HG02852 (cell line): ENCODE results near the gene BPIFA1.

ENCODE experiments used
- ATAC-seq: cut with Tn5 transposase; IDR thresholded peaks from one replicate; pipeline ENCODE4 v1.9.1; 2021; ENCODE audit warnings: mild to moderate bottlenecking, moderate library complexity; ENCODE audit not compliant: unreplicated experiment

BPIFA1 gene

DNA sequence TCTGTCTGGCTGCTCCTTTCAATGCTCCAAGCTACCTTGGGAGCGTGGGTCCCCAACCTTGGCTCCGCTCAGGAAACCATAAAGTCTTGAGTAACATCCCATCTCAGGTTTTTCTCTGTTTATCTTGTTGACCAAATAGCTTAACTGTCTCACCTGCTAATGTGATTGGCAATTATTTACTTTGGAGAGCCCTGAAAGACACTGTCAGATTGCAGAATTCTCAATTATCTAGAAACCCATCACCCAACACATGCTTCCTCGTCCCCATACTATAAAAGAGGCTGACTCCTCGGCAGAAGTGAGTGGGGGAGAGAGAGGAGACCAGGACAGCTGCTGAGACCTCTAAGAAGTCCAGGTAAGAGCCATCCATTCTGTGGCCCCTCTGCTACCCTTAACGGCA lies at the start of gene BPIFA1:
BPIFA1 (plus strand) TSS at position 301 of the 400 bp plus-strand sequence. CDS start 1,716 bp downstream, outside the sequence.
- ATAC-seq, result no peak

DNA sequence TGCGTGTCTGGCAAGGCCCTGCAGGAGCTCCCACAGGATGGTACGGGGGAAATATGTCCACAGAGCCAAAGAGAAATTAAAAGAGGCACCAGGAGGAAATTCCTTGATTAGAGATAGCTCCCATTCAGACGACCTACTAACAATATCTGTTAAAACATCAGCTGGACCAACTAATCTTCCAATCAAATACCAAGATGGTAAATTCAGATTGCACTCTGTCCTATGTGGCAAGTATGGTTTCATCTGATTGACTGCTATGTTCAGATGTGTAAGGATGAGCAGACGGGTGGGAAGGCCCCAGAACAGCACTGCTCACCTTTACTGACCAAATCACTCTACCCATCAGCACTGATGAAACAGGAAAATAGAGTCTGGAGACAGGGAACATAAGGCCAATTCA lies 48.3 kb upstream of the BPIFA1 start:
- no peak for ATAC-seq

DNA sequence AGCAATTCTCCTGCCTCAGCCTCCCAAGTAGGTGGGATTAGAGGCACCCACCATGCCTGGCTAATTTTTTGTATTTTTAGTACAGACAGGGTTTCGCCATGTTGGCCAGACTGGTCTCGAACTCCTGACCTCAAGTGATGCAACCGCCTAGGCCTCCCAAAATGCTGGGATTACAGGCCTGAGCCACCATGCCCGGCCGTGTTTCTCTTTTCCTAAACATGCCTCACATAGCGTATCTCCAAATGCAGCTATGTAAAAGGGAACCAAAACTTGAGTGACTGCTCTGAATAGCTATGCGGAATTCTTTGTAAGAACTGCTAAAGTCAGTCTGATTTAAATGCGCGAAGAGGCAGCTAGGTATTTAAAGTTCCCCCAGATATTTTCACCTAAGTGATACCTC lies 47.4 kb upstream of the BPIFA1 start:
- no peak for ATAC-seq

DNA sequence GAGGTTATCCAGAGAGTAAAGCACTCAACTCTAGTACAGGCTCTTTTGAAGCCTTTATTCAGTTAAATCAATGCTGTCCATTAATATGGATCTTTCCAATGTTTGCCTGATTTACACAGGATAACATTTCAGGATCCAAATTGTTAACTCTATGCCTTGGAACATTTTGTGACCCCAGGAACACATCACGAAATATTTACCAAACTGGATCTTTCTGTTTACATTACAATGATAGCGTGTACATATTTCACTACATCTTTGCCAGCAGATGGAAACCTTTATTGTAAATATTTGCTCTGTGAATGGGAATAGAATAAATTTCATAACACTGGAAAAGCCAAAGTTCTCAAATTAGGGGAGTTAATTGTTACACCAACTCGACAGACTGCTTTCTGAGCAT lies 44.3 kb upstream of the BPIFA1 start:
- ATAC-seq, result no peak

DNA sequence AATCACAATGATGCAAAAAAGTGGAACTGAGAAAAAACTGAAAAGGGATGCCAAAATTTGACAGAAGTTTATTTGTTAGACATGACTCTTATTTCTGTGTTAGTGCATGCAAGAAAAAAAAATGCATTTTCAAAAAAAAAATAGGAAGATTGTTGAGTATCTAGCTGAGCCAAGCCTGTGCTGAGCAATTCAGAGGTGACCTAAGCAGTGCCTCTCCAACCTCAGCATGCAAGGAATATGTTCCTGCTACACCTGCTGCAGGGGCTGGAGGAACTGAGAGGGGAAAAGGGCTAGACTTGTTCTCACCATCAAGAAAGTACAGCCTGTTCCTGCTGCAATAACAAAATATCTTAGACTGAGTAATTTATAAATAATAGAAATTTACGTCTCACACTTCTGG lies 43.8 kb upstream of the BPIFA1 start:
- ATAC-seq, result no peak

DNA sequence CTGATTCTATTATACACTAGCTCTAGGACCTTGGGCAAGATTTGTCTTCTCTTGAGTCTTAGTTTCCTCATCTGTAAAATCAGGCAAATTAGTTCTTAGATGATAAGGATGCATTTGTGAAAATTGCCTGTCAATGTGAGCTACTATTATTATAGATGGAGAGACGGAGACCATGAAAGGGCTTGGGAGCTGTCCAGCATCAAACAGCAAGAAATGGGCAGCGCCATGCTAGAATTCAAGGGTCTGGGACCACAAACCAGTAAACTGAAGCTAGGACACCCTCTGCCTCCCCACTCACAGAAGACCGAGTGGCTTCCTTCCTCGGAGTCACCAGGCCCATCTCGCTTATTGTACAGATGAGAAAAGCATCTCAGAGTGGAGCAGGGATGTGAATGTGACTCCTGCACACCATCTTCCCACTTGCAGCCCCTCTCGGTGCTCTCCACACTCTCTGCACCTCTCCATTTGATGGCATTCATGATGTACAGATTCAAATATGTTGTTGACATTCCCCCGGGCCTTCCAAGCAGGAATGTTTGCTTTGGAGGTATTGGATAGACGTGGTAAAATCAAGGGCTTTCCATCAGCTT lies 42.8 kb upstream of the BPIFA1 start:
- no peak for ATAC-seq

DNA sequence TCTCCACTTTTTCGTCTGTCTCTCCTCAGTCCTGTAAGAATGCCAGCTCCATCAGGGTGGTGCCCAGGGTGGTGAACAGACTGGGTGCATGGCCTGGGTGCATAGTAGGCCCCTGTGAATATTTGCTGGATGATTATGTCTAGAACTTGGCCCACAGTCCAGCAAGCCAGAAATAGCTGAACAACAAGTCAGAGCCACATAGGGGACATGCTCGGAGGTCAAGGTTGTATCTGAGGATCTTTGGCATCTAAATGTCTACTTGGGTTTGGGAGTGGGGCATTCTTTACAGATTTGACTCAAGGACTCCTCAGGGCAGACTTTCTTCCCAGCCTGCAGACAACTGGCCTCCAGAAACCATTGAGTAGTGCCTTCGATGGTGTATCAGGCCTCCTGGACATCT lies 36.8 kb upstream of the BPIFA1 start:
- no peak for ATAC-seq

DNA sequence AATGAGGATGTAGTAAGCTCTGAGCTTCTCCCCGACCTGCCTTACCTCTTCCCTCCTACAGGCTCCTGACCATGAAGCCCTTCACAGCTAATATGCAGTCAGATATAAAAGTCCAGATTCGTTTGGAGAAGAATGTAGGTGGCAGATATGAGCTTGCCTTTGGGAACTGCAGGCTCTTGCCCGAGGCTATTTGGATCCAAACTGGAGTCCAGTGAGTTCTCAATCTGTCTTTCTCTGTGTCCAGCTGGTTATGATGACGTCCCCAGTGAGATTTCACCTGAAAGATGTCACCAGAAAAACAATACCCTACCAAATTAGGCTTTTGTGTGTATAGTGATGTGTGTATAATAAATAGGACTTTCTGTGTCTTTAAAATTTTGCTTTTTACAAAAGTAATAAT lies 33.3 kb upstream of the BPIFA1 start:
- no peak for ATAC-seq

DNA sequence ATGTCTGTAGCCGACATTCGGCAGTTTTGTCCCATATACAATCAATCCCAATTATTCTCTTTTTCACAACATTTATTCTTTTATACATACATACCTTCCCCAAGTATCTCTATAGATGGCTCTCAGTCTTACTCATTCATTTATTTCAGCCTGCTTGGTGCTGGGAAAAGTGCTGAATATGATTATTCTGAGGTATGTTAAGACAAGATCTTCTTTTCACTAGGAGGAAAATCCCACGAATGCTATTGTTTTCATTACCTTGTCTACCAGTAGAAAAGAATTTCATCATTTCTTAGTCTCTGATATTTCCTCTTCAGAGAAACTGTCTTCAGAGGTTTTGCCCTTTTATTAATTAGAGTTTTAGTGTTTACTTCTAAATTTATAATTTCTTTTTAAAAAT lies 32.4 kb upstream of the BPIFA1 start:
- ATAC-seq, result no peak

DNA sequence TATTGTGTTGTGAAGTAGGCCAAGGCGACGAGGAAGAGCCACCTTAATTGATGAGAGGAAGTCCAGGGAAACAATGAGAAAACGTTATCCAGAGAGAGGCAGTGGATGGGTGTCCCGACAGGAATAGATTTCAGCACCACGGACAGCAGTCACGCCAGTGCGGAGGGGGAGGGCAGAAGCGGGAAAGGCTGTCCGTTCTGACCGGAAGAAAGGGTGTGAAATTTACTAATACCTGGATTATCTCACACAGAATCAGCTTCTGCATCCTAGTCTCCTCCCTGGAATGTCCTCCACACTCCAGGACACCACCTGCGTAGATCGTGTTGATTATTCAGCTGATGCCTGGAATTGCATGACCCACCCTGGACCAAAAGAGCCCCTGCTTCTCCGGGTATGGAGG lies 26.0 kb upstream of the BPIFA1 start:
- no peak for ATAC-seq

DNA sequence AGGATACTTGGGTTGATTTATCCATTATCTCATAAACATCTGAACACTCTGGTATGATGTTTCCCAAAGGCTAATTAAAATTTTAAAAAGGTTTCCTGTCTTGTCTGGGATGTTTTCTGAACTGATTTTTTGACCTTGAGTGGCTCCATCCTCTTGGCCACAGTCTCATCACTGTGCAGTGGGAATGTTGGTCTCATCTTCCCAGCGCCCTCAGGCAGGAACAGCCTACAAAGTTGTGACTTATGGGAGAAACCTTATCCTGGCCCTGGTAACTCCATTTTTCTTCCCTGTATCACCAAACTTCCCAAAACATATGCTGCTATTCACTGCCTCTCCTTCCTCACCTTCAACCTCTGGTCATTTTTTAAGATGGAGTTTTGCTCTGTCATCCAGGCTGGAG lies 25.4 kb upstream of the BPIFA1 start:
- no peak for ATAC-seq

DNA sequence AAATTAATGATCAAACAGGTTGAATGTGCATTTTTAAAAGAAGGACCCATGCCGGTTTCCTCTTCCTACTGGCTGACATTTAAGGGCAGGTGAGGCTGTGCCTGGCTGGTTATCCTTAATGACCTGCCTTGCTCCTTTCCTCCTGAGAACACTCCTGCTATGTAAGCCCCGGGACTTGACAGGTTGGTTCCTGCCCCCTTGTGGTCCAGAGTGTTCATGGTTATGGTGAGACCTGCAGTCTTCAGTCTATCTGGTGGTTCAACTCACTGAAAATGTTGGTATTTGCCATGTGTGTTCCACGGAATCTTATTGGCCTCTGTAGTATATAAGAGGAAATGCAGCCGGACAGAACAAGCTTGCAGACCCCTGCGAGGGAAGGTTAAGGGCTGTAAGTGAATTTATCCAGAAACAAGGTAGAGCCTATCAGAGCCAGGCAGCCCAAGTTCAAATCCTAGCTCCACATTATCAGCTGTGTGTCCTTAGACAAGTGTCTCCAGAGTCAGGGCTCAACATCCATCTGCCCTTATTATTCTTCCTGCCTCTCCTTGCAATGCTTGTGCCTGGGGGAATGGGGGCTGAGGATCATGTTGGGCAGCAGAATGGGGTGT lies 23.9 kb upstream of the BPIFA1 start:
- ATAC-seq, result no peak

DNA sequence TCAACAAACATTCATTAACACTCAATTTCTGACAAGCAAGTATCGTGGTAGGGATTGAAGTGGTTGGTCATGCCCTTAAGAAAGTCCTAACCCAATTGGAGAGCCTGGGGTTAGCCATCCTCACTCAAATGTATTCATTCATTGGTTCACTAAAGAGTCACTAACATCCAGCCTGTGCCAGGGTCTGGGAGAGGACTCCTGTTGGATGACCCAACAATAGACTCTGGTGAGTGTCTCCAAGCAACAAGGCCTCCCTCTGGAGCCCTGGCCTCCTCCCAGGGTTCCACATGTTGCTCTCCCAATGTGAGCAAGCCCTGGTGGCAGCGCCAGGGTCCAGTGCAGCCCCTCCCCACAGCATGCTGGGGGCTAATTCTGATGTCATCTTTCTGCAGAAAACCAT lies 18.7 kb upstream of the BPIFA1 start, which contains the start of gene BPIFA3:
BPIFA3 (plus strand) TSS at position 301 of the 400 bp plus-strand sequence. CDS start 185 bp downstream, outside the sequence.
- no peak for ATAC-seq

DNA sequence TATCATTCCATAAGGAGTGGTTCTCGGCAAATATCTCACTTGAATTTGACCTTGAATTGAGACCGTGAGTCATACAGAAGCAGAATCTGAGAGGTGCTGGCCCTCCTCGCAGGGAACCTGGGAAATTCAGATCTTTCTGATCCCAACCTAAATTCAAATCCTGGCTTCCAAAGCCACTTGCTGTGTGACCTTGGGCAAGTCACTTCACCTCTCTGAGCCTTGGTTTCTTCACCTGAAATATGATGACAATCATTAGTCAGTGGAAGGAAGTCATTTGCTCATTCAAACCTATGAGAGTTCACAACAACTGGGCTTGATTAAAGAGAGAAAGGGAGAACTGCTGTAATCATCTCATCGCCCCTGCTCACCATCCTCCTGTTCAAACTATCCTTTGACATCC lies 11.4 kb upstream of the BPIFA1 start:
- ATAC-seq, result no peak

DNA sequence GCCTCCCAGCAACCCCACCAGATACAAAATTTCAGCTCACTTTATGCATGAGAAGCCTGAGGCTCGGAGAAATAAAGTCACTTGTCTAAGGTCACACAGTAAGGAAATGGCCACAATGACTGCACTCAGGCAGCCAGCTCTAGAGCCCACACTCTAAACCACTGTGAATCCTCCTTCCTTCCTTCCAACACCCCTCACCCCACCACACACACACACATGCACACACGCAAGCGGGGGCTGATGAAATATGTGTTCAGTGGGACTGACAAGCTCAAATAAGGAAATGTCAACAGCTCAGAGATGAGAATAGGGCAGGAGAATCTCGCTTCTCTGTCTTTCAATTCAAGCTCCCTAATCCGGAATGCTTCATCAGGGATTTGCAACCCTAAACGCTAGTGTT lies 6.0 kb upstream of the BPIFA1 start:
- no peak for ATAC-seq

DNA sequence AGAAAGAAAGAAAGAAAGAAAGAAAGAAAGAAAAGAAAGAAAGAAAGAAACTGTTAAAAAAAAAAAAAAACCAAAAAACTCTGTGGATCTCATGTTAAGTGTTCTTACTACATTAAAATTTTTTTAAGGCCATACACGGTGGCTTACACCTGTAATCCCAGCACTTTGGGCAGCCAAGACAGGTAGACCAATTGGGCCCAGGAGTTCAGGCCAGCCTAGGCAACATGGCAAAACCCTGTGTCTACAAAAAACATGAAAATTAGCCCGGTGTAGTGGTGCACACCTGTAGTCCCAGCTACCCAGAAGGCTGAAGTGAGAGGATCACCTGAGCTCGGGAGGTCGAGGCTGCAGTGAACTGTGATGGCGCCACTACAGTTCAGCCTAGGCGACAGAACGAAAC lies 4.6 kb upstream of the BPIFA1 start:
- no peak for ATAC-seq

DNA sequence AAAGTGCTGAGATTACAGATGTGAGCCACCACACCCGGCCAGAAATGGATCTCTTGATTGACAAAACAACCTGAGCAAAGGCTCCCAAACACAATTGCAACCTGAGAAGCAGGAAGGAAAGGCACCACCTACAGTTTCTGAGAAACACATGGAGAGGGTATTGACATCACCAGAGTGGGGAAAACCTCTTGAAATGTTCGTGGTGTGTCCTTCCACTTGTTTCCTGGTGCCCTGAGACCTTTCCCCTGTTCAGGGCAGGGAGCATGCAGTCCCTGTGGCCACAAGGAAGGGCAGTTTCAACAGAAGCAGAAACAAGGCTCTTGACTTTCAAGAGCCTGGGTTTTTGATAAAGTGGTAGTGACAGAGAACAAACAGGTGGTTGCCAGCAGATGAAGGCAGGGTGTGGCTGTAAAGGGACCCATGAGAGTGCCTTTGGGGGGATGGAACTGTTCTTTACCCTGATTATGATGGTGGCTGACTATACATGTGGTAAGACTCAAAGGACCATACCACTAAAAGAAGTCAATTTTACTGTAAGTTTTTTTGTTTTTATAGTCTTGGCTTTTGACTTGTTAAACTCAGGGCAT lies 3.2 kb upstream of the BPIFA1 start:
- no peak for ATAC-seq

DNA sequence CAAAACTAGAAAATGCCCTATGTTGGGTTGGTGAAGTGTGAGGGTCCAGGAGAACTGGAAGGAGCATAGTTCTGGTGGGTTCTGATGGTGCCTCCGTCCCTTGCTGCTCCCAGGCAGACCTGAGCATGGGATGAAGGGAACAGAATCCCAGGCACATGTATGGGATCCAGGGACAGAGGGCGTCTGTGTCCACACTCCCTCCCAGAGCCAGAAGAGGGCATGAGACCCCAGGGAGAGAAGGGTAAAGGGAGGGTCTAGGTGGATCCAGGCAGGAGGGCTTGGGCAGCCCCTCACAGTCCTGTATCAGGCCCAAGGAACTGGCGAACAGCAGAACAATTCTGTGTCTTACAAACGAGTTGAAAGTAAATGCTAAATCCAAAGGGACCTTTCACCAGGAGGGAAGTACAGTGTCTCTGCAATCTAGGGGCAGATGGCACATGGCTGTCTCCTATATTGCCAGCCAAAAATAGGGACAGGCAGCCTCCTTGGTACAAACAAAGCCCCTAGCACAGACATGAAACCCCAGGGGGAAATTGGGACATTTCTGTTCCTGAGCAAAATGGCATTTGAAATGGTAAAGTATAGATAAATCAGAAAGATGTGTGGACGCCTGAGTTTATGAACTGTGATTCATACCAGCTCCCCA lies 2.5 kb upstream of the BPIFA1 start:
- no peak for ATAC-seq

DNA sequence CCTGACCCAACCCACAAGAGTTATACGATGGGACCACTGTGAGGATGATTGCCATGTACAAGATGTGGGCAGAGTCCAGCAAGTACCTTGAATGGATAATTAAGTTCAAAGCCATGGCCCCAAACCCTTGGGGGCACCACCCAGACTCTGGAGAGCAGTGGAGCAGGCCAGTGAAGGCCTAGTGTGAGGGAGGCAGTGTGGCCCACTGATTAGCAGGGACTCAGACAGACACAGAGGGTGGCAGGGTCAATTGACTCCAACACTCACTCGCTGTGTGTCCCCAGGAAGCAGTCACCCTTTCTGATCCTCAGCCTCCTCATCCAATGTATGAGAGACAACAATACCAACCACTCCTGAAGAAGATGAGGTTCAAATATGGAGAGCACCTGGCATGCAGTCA lies 1.7 kb upstream of the BPIFA1 start:
- ATAC-seq, result no peak

DNA sequence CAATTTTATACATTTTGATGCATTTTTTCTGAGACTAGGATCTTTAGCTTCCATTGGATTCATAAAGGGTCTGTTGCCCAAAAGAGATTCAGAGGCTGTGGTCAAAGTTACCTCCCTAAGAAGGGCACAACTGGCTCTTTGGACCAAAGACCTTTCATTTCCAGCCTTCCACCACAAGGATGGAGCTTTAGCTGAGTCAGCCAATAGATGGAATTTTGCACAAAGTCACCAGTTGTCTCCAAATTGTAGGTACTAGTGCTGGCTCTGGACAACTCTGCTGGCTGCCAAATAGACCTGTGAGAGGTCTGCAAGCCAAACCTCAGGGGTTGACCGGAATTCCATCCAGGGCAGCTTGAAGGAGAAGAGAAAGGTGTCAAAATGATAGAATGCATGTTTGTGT lies 555 bp downstream of the BPIFA1 start:
- no peak for ATAC-seq

DNA sequence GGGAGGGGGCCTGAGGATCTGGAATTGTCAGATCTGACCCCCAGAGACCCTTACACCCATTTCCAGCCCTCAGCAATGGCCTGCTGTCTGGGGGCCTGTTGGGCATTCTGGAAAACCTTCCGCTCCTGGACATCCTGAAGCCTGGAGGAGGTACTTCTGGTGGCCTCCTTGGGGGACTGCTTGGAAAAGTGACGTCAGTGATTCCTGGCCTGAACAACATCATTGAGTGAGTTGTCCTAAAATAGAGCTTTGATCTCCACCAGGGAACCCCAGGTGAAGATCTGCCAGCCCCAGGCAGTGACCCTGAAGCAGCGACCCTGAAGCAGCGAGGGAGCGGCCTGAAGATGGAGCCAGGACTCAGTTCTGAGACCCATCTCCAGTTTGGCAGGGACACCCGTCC lies 2.2 kb downstream of the BPIFA1 start:
- ATAC-seq, result no peak

DNA sequence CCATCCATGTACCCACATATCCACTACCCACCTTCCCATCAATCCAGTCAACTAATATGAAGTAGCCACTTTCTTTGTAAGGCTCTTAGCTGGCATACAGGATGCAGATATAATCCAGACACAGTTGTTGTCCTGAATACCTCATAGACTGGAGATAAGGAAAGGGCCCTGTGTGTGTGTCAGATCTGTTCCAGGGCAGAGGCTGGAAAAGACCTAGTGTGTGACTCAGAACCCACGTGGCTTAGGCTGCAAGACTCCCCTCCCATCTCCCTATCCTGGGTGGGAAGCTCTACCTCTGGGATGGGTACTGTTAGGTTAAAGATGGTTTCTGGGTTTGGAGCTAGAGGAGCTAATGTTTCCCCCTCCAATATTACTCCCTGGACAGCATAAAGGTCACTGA lies 3.6 kb downstream of the BPIFA1 start:
- no peak for ATAC-seq
